Measurements from ENCODE around the gene MRFAP1L1.

GRCh38 chr4:6692806-6693205, 16.9 kb downstream of the MRFAP1L1 start:
- no peak for TF ChIP-seq HNF4A (conservative IDR thresholded peaks at IDR 0.05)
- no peak for TF ChIP-seq CTCF (IDR thresholded peaks at IDR 0.05; ENCODE audit: low read depth, low read length, missing input control)
- no peak for TF ChIP-seq EGR1 (IDR thresholded peaks at IDR 0.05; ENCODE audit: low read depth in 2 of 2)
- TF ChIP-seq NR2F2 (IDR thresholded peaks at IDR 0.05), result no peak
- TF ChIP-seq SP1 (IDR thresholded peaks at IDR 0.05), result no peak
- no peak for TF ChIP-seq RAD21 (IDR thresholded peaks at IDR 0.05)
- no peak for TF ChIP-seq TAF1 (conservative IDR thresholded peaks at IDR 0.05)
- no peak for TF ChIP-seq REST (IDR thresholded peaks at IDR 0.05)
- TF ChIP-seq ATF3 (IDR thresholded peaks at IDR 0.05), result no peak
